WTC11 (cell line): ENCODE measurements around the gene CACNA1E. TPM values are rescaled to one million over a fixed set of nuclear protein-coding genes. Genes with fewer than 3 reads are reported as not detected.

Experiments used
- ATAC-seq: fragments of 200-7000 bp; cut with Tn5 transposase; 2 replicates; pipeline ENCODE4 v1.10.0; 2021; ENCODE audit warnings: mild to moderate bottlenecking, moderate library complexity
- CTCF ChIA-PET: fragments of 300-600 bp; sonication (Branson Sonifier 250); formaldehyde crosslinking; loops from one replicate; lab custom pipeline; 2021; ENCODE audit warnings: antibody characterized with exemption; lab: Charles Lee
- POLR2A ChIA-PET: fragments of 350-600 bp; sonication (Branson Sonifier 250); formaldehyde crosslinking; loops from one replicate; lab custom pipeline; 2021; ENCODE audit warnings: antibody characterized with exemption; lab: Charles Lee
- DNase-seq: peaks from one replicate; pipeline ENCODE4 v3.0.0; 2021; ENCODE audit warnings: low spot score
- H3K27ac Mint-ChIP-seq: 2 replicates; pipeline ENCODE4 v1.8.0; 2021; ENCODE audit warnings: mixed read lengths
- H3K27me3 Mint-ChIP-seq: 2 replicates; pipeline ENCODE4 v1.8.0; 2021; ENCODE audit warnings: low read depth, mild to moderate bottlenecking, moderate library complexity, mixed read lengths
- H3K36me3 Mint-ChIP-seq: 2 replicates; pipeline ENCODE4 v1.8.0; 2021; ENCODE audit warnings: mixed read lengths
- H3K4me1 Mint-ChIP-seq: 2 replicates; pipeline ENCODE4 v1.8.0; 2022; ENCODE audit warnings: mixed read lengths
- H3K4me3 Mint-ChIP-seq: 2 replicates; pipeline ENCODE4 v1.8.0; 2021; ENCODE audit warnings: mild to moderate bottlenecking, moderate library complexity, mixed read lengths
- H3K9me3 Mint-ChIP-seq: 2 replicates; pipeline ENCODE4 v1.8.0; 2021; ENCODE audit warnings: mixed read lengths
- AFF4 ChIP-seq: sonication (generic); formaldehyde crosslinking; IDR thresholded peaks from 2 replicates; pipeline ENCODE4 v1.8.1; 2023; ENCODE audit warnings: mild to moderate bottlenecking, missing genetic modification reagents, borderline replicate concordance
- FOXJ3 ChIP-seq: sonication (generic); formaldehyde crosslinking; IDR thresholded peaks from 2 replicates; pipeline ENCODE4 v1.9.0; 2021; ENCODE audit warnings: missing genetic modification reagents, mild to moderate bottlenecking, borderline replicate concordance
- FOXK1 ChIP-seq: sonication (generic); formaldehyde crosslinking; IDR thresholded peaks from 2 replicates; pipeline ENCODE4 v1.8.0; 2022; ENCODE audit warnings: mild to moderate bottlenecking, moderate library complexity, missing genetic modification reagents
- FOXP1 ChIP-seq: sonication (generic); formaldehyde crosslinking; IDR thresholded peaks from 2 replicates; pipeline ENCODE4 v1.8.0; 2022; ENCODE audit warnings: missing genetic modification reagents, mild to moderate bottlenecking, moderate library complexity, borderline replicate concordance
- FOXP4 ChIP-seq: sonication (generic); formaldehyde crosslinking; IDR thresholded peaks from 2 replicates; pipeline ENCODE4 v1.8.0; 2022; ENCODE audit warnings: mild to moderate bottlenecking, missing genetic modification reagents
- IRF1 ChIP-seq: sonication (generic); formaldehyde crosslinking; IDR thresholded peaks from 2 replicates; pipeline ENCODE4 v1.8.0; 2023; ENCODE audit warnings: missing genetic modification reagents
- JAZF1 ChIP-seq: fragments of 250-450 bp; sonication (Bioruptor Pico); IDR thresholded peaks from 2 replicates; pipeline ENCODE4 v1.9.0; 2021; ENCODE audit warnings: moderate library complexity, mild to moderate bottlenecking, inconsistent platforms
- NFATC4 ChIP-seq: fragments of 250-450 bp; sonication (Bioruptor Pico); IDR thresholded peaks from 2 replicates; pipeline ENCODE4 v1.9.0; 2021; ENCODE audit warnings: mild to moderate bottlenecking
- NFE2L1 ChIP-seq: sonication (generic); formaldehyde crosslinking; IDR thresholded peaks from 2 replicates; pipeline ENCODE4 v1.8.1; 2023; ENCODE audit warnings: missing genetic modification reagents
- ZNF281 ChIP-seq: sonication (generic); formaldehyde crosslinking; IDR thresholded peaks from 2 replicates; pipeline ENCODE4 v1.8.0; 2023; ENCODE audit warnings: mild to moderate bottlenecking, missing genetic modification reagents
- total RNA-seq: library from RNA; stranded (reverse); gene quantifications from 3 replicates; pipeline ENCODE4 v1.2.3, GENCODE V29; 2021
- TF ChIP-seq, protein P1 (sequence below): fragments of 250-450 bp; sonication (Bioruptor Pico); IDR thresholded peaks from 2 replicates; pipeline ENCODE4 v1.8.0; 2021; ENCODE audit warnings: mild to moderate bottlenecking
- TF ChIP-seq, protein P2 (sequence below): sonication (generic); formaldehyde crosslinking; IDR thresholded peaks from 2 replicates; pipeline ENCODE4 v1.8.0; 2022; ENCODE audit warnings: mild to moderate bottlenecking, missing genetic modification reagents
- TF ChIP-seq, protein P3 (sequence below): fragments of 250-450 bp; sonication (Bioruptor Pico); conservative IDR thresholded peaks from 2 replicates; pipeline ENCODE4 v1.9.0; 2021; ENCODE audit warnings: mild to moderate bottlenecking
- TF ChIP-seq, protein P4 (sequence below): sonication (generic); formaldehyde crosslinking; IDR thresholded peaks from 2 replicates; pipeline ENCODE4 v1.8.0; 2022; ENCODE audit warnings: missing genetic modification reagents
- TF ChIP-seq, protein P5 (sequence below): sonication (generic); formaldehyde crosslinking; IDR thresholded peaks from 2 replicates; pipeline ENCODE4 v1.8.1; 2023; ENCODE audit warnings: mild to moderate bottlenecking, missing genetic modification reagents, moderate library complexity

The CACNA1E gene
- total RNA-seq, 1 experiment from 2014 or later = 0.63 TPM

DNA sequence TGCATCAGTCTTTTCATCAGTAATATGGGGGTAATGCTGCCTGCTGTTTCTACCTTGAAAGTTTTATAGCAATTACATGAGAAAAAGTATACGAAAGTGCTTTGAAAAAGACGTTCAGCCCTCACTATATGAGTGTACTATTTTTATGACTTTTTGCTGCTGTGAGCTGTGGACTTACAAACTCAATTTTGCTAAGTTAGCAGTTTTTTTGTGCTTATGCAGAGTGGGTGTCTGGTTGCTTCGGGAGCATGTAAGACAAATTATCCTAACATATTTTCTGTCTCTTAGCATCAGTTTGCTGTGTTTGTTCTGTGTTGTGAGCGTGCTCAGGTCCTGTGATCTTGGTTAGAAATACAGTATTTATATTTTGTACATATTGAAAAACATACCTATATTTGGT is 109.7 kb downstream of the CACNA1E start (continued):
- no peak for TF ChIP-seq FOXK1 (CRISPR knock-in tag)
- TF ChIP-seq, protein P1, sequence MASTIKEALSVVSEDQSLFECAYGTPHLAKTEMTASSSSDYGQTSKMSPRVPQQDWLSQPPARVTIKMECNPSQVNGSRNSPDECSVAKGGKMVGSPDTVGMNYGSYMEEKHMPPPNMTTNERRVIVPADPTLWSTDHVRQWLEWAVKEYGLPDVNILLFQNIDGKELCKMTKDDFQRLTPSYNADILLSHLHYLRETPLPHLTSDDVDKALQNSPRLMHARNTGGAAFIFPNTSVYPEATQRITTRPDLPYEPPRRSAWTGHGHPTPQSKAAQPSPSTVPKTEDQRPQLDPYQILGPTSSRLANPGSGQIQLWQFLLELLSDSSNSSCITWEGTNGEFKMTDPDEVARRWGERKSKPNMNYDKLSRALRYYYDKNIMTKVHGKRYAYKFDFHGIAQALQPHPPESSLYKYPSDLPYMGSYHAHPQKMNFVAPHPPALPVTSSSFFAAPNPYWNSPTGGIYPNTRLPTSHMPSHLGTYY (CRISPR knock-in tag) = no peak
- TF ChIP-seq NFATC4 = no peak
- TF ChIP-seq, protein P2, sequence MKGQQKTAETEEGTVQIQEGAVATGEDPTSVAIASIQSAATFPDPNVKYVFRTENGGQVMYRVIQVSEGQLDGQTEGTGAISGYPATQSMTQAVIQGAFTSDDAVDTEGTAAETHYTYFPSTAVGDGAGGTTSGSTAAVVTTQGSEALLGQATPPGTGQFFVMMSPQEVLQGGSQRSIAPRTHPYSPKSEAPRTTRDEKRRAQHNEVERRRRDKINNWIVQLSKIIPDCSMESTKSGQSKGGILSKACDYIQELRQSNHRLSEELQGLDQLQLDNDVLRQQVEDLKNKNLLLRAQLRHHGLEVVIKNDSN = no peak
- TF ChIP-seq ZNF281 (CRISPR knock-in tag) = no peak

- peaks cover 14% of the 10 kb centered on the region for H3K4me1 Mint-ChIP-seq
- TF ChIP-seq, protein P3, sequence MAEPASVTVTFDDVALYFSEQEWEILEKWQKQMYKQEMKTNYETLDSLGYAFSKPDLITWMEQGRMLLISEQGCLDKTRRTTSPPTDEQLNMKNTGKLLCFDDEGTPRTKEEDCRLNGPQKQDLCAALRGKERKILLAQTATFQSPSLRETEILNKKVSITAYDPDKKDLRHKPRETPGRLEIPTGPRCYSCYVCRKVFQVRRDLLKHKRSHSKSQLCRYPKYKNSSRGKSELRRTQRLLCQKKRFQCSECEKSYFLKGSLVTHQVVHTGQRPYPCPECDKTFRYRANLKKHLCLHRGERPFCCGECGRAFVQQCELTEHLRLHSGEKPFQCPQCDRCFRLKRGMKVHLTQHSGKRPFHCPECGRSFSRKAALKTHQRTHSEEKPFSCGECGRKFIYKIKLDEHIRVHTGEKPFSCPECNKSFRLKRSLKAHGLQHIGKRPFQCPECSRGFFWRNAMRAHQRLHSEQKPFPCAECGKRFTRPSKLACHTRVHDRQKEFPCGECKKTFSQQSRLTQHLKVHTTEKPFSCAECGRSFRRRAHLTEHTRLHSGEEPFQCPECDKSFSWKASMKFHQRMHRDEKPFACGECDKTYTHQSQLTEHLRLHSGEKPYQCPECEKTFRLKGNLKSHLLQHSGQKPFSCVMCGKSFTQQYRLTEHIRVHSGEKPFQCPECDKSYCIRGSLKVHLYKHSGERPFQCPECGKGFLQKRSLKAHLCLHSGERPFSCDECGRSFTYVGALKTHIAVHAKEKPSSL (CRISPR knock-in tag) = no peak
- TF ChIP-seq, protein P4, sequence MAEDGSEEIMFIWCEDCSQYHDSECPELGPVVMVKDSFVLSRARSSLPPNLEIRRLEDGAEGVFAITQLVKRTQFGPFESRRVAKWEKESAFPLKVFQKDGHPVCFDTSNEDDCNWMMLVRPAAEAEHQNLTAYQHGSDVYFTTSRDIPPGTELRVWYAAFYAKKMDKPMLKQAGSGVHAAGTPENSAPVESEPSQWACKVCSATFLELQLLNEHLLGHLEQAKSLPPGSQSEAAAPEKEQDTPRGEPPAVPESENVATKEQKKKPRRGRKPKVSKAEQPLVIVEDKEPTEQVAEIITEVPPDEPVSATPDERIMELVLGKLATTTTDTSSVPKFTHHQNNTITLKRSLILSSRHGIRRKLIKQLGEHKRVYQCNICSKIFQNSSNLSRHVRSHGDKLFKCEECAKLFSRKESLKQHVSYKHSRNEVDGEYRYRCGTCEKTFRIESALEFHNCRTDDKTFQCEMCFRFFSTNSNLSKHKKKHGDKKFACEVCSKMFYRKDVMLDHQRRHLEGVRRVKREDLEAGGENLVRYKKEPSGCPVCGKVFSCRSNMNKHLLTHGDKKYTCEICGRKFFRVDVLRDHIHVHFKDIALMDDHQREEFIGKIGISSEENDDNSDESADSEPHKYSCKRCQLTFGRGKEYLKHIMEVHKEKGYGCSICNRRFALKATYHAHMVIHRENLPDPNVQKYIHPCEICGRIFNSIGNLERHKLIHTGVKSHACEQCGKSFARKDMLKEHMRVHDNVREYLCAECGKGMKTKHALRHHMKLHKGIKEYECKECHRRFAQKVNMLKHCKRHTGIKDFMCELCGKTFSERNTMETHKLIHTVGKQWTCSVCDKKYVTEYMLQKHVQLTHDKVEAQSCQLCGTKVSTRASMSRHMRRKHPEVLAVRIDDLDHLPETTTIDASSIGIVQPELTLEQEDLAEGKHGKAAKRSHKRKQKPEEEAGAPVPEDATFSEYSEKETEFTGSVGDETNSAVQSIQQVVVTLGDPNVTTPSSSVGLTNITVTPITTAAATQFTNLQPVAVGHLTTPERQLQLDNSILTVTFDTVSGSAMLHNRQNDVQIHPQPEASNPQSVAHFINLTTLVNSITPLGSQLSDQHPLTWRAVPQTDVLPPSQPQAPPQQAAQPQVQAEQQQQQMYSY (CRISPR knock-in tag) = no peak
- TF ChIP-seq, protein P2 = no peak
- TF ChIP-seq, protein P5, sequence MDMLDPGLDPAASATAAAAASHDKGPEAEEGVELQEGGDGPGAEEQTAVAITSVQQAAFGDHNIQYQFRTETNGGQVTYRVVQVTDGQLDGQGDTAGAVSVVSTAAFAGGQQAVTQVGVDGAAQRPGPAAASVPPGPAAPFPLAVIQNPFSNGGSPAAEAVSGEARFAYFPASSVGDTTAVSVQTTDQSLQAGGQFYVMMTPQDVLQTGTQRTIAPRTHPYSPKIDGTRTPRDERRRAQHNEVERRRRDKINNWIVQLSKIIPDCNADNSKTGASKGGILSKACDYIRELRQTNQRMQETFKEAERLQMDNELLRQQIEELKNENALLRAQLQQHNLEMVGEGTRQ (CRISPR knock-in tag) = no peak
- no peak for TF ChIP-seq FOXP1 (CRISPR knock-in tag)
- TF ChIP-seq FOXP4 = no peak
- no peak for TF ChIP-seq AFF4 (CRISPR knock-in tag)
- TF ChIP-seq NFE2L1 (CRISPR knock-in tag) = no peak
- no peak for TF ChIP-seq FOXJ3 (CRISPR knock-in tag)
- TF ChIP-seq IRF1 (CRISPR knock-in tag) = no peak
- TF ChIP-seq JAZF1 (CRISPR knock-in tag) = no peak
- H3K36me3 Mint-ChIP-seq = no peaks in the 10 kb centered on the region
- H3K27me3 Mint-ChIP-seq = no peaks in the 10 kb centered on the region
- no peak for ATAC-seq
- no peak for DNase-seq
- ChIA-PET POLR2A (no interaction called here), CTCF (interaction anchor here (1.3 kb wide), 1 partner anchor 343 kb away, joined by 4 read pairs; no protein-coding TSS in a partner anchor)
- H3K9me3 Mint-ChIP-seq = peaks cover 17% of the 10 kb centered on the region
- H3K27ac Mint-ChIP-seq = no peak overlapping the region
- H3K4me3 Mint-ChIP-seq = no peak overlapping the region
Observed at GRCh38 chr1:181594553-181594952, 111.2 kb downstream of the CACNA1E start.
